Superior temporal gyrus (tissue), 1 donor: ENCODE data around the gene RGS3.

Experiments
- DNase-seq: peaks from one replicate; pipeline ENCODE4 v3.0.0-alpha.2; 2016; ENCODE audit errors: extremely low spot score

RGS3 gene

GRCh38 chr9:113618836-113619490 lies 155.4 kb downstream of the RGS3 start:
- DNase-seq: no peak

- DNase-seq: no peak
Observed at GRCh38 chr9:113619491-113620376, 156.2 kb downstream of the RGS3 start.

GRCh38 chr9:113620377-113621161 lies 157.0 kb downstream of the RGS3 start:
- DNase-seq: no peak

- DNase-seq: no peak
Observed at GRCh38 chr9:113621309-113621791, 157.8 kb downstream of the RGS3 start.

GRCh38 chr9:113621980-113622379 lies 158.5 kb downstream of the RGS3 start:
- no peak for DNase-seq

- no peak for DNase-seq
Observed at GRCh38 chr9:113622600-113623400, 159.3 kb downstream of the RGS3 start.

GRCh38 chr9:113623851-113624485 lies 160.4 kb downstream of the RGS3 start:
- no peak for DNase-seq

- no peak for DNase-seq
Observed at GRCh38 chr9:113624721-113625120, 161.2 kb downstream of the RGS3 start.

GRCh38 chr9:113625486-113625885 lies 162.0 kb downstream of the RGS3 start:
- DNase-seq: no peak

GRCh38 chr9:113626735-113627495 lies 163.4 kb downstream of the RGS3 start:
- no peak for DNase-seq

GRCh38 chr9:113628621-113629020 lies 165.1 kb downstream of the RGS3 start:
- DNase-seq: no peak

GRCh38 chr9:113630386-113631136 lies 167.0 kb downstream of the RGS3 start:
- no peak for DNase-seq

- no peak for DNase-seq
Observed at GRCh38 chr9:113631137-113631765, 167.7 kb downstream of the RGS3 start.

GRCh38 chr9:113631871-113632665 lies 168.5 kb downstream of the RGS3 start:
- no peak for DNase-seq

- no peak for DNase-seq
Observed at GRCh38 chr9:113632776-113633590, 169.5 kb downstream of the RGS3 start.

- no peak for DNase-seq
Observed at GRCh38 chr9:113633782-113634595, 170.5 kb downstream of the RGS3 start.
